MG63 (cell line): Measurements from ENCODE around the gene FCGR3A. TPM values are rescaled to one million over a fixed set of nuclear protein-coding genes. Genes with fewer than 3 reads are reported as not detected.
"Not testable (repeated sequence)": the region's sequence is repeated elsewhere in the genome, so short reads cannot be mapped to it uniquely, and the experiment has no call there.

Experiments used
- DNase-seq: peaks from one replicate; pipeline ENCODE4 v3.0.0-alpha.2; 2020
- H3K27me3 ChIP-seq: fragments of 250-450 bp; sonication (Bioruptor Pico); 2 replicates; pipeline ENCODE4 v1.5.1; 2020; ENCODE audit warnings: mild to moderate bottlenecking, moderate library complexity
- H3K36me3 ChIP-seq: fragments of 250-450 bp; sonication (Bioruptor Pico); 2 replicates; pipeline ENCODE4 v1.5.1; 2020; ENCODE audit warnings: mild to moderate bottlenecking, moderate library complexity
- H3K4me3 ChIP-seq: fragments of 250-450 bp; sonication (Bioruptor Pico); 2 replicates; pipeline ENCODE4 v1.5.1; 2020; ENCODE audit warnings: mild to moderate bottlenecking, moderate library complexity
- H3K9me3 ChIP-seq: fragments of 250-450 bp; sonication (Bioruptor Pico); 2 replicates; pipeline ENCODE4 v1.5.1; 2020; ENCODE audit warnings: mild to moderate bottlenecking, moderate library complexity
- total RNA-seq: library from RNA; depleted of rRNA; stranded (reverse); fragments of >200 nt; shearing (Covaris generic); gene quantifications from 2 replicates; pipeline ENCODE4 v1.2.3, GENCODE V29; 2014; ENCODE audit warnings: low replicate concordance; rRNA removed

FCGR3A gene
- total RNA-seq: not detected in 2 replicates

DNA sequence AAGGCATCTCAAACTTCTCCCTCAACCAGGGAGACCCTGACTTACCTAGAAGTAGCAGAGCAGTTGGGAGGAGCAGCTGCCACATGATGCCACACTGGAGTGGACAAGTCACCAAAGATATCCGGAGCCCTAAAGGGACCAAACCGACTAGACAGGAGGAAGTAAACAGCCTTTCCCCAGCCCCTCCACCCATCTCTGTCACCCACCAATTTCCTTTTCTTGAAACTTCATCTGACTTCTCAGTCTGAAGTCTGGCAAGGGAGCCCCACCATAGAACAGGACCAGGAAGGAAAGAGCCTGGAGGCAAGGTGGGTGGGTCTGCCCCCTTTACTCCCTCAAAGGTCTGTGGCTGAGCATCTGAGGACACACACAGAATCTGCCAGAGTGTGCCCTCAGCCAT lies at the start of gene FCGR3A:
FCGR3A (minus strand) TSS at position 167 of the 400 bp plus-strand sequence; CDS start at position 85, 82 bp downstream.
- Histone ChIP-seq H3K4me3 (no peak within 1 kb of the TSS), H3K9me3 (no peaks in the 10 kb centered on the region), H3K27me3 (no peaks in the 10 kb centered on the region), H3K36me3 (no peaks in the 10 kb centered on the region)
- DNase-seq: no peak

DNA sequence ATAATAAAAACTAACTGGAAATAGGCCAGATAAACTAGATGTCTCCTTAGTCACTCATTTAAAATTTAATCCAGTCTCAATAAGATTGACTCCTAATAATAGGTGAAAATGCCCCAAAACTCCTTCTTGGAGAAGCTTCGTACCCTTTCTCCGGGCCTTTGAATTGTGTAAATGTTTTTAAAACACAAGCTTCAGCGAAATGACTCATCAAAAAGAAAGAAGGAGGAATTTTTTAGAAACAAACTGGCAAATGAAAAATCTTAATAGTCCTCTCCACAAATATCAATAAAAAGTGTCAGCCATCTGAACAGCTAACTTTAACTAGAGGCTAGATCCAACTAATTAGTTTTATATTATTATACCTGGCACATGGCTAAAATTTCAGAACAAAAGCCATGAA lies 47.5 kb upstream of the FCGR3A start:
- H3K4me3 ChIP-seq, H3K9me3 ChIP-seq, DNase-seq, H3K27me3 ChIP-seq, H3K36me3 ChIP-seq: not testable (repeated sequence)

DNA sequence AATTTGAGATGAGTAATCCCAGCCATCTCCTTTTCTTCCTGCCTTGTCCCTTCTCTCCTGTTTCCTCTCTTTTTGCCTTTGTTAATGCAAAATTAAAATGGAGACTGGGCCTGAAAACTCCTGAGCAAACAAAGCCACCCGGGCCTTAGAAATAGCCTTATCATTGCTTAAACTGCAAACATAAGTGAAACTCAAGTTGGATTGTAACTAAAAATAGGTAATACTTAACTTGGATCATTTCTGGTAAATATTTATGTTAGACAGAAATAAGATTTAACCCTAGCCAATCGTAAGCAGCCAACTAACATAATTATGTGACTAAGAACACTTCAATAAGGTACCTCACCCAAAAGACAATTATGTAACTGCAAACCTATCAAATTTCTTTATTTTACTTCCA lies 46.0 kb upstream of the FCGR3A start:
- not testable (repeated sequence) for H3K9me3 ChIP-seq, H3K27me3 ChIP-seq, H3K4me3 ChIP-seq, H3K36me3 ChIP-seq, DNase-seq

DNA sequence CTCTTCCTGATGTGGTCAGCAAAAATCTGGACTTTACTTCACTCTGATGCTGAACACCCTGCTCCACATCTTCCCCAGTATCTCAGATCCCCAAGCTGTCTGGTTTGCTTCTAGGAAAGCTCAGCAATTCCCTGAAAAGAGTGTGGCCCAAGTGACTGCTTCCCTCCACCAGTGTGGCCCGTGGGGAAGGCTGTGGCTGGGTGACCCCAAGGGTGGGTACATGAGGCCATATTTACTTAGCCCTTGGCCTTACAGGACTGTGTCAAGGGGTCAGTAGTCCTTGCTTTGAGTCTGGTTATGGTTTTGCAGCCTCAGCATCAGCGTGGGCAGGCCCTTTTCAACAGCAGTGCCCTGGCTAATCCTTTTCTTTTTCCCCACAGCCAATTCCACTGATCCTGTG lies 45.6 kb upstream of the FCGR3A start:
- H3K9me3 ChIP-seq, H3K27me3 ChIP-seq, H3K4me3 ChIP-seq, H3K36me3 ChIP-seq: not testable (repeated sequence)
- peak; percentile 2 for DNase-seq

DNA sequence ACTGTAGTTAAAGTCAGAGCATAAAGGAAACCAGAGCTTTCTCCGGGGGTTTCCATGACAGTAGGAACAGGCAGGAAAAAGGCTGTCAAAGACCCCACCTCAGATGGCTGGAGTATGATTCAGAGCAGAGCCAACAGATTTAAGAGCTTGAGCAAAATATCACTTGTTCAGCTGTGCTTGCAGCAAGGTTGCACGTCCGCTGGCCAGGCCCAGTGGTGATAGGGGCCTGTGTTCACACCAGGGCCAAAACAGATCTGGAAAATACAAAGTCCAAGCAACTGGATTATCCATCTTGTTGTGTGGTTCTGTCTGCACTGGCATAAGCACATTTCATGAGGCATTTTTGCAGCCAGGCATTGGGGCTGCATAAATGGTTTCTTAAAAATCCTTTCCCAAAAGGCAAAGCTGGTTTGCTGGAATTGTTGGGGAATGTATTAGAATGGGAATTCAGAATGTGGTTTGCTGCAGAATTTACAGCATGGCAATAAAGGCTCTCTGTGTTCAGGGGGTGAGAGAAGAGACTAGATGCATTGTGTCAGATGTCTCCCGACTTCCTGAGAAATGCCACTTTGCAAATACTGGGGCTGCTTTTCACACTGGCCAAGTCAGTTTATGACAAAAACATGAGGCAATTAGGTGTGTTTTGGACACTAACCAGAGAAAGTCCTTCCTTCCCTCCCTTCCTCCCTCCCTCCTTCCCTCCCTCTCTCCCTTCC lies 44.8 kb upstream of the FCGR3A start:
- not testable (repeated sequence) for H3K36me3 ChIP-seq, DNase-seq, H3K9me3 ChIP-seq, H3K27me3 ChIP-seq, H3K4me3 ChIP-seq

GRCh38 chr1:161593092-161593755 lies 43.6 kb upstream of the FCGR3A start:
- H3K9me3 ChIP-seq: not testable (repeated sequence)

GRCh38 chr1:161592586-161592985 lies 43.0 kb upstream of the FCGR3A start:
- not testable (repeated sequence) for H3K36me3 ChIP-seq, H3K9me3 ChIP-seq, DNase-seq, H3K27me3 ChIP-seq, H3K4me3 ChIP-seq

More at GRCh38 chr1:161593092-161593755, 43.6 kb upstream of the FCGR3A start:
- not testable (repeated sequence) for DNase-seq, H3K4me3 ChIP-seq, H3K27me3 ChIP-seq, H3K36me3 ChIP-seq

DNA sequence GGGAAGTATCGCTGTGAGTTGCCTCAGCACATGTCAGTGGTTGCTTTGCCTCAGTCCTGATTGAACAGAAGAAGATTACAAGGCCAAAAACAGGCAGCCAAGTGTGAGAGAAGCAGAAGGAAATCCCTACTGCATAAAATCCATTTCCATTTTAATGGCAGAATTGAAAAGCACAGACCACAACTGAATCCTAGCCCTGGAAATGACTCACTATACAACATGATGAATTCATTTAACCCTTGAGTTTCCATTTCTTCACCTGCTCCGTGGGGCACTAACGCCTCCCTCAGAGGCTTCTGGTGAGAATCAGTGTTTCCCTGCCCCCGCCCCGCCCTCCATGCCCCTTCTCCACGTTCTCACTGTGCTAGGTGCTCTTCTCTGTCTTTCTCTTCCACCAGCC lies 40.3 kb upstream of the FCGR3A start:
- H3K4me3 ChIP-seq, H3K36me3 ChIP-seq, DNase-seq, H3K27me3 ChIP-seq, H3K9me3 ChIP-seq: not testable (repeated sequence)

- not testable (repeated sequence) for H3K27me3 ChIP-seq, H3K9me3 ChIP-seq, DNase-seq, H3K4me3 ChIP-seq, H3K36me3 ChIP-seq
Observed at GRCh38 chr1:161589365-161589764, 39.7 kb upstream of the FCGR3A start.

GRCh38 chr1:161588596-161588995 lies 39.0 kb upstream of the FCGR3A start:
- H3K9me3 ChIP-seq, H3K36me3 ChIP-seq, DNase-seq, H3K27me3 ChIP-seq, H3K4me3 ChIP-seq: not testable (repeated sequence)

GRCh38 chr1:161582882-161583281 lies 33.3 kb upstream of the FCGR3A start:
- not testable (repeated sequence) for H3K4me3 ChIP-seq, H3K9me3 ChIP-seq, H3K36me3 ChIP-seq, H3K27me3 ChIP-seq, DNase-seq

- not testable (repeated sequence) for DNase-seq, H3K27me3 ChIP-seq, H3K4me3 ChIP-seq, H3K9me3 ChIP-seq, H3K36me3 ChIP-seq
Observed at GRCh38 chr1:161580879-161581537, 31.4 kb upstream of the FCGR3A start.

- not testable (repeated sequence) for H3K36me3 ChIP-seq, H3K4me3 ChIP-seq, H3K9me3 ChIP-seq, H3K27me3 ChIP-seq, DNase-seq
Observed at GRCh38 chr1:161579856-161580507, 30.4 kb upstream of the FCGR3A start.

- not testable (repeated sequence) for H3K4me3 ChIP-seq, DNase-seq, H3K9me3 ChIP-seq, H3K36me3 ChIP-seq, H3K27me3 ChIP-seq
Observed at GRCh38 chr1:161576676-161577075, 27.1 kb upstream of the FCGR3A start.

GRCh38 chr1:161571703-161572102 lies 22.1 kb upstream of the FCGR3A start:
- H3K36me3 ChIP-seq, H3K4me3 ChIP-seq, H3K9me3 ChIP-seq, H3K27me3 ChIP-seq, DNase-seq: not testable (repeated sequence)

DNA sequence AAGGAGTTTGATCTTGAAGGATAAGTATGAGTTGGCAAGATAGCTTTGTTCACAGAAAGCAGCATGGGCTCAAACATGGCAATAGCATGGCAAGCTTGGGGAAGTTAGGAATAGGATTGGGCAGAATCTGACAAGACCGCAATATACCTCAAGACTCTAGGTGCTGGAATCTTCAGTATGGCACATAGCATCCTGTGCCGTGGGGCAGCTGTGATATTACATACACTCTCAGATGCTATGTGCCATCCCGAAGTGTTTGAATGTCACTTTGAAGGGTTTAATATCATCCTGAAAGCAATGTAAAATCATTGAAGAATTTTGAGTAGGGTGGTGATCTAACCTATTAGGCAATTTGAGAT lies 17.0 kb upstream of the FCGR3A start:
- H3K36me3 ChIP-seq, H3K9me3 ChIP-seq, H3K4me3 ChIP-seq, DNase-seq, H3K27me3 ChIP-seq: not testable (repeated sequence)

- not testable (repeated sequence) for H3K4me3 ChIP-seq, H3K9me3 ChIP-seq, H3K27me3 ChIP-seq, DNase-seq, H3K36me3 ChIP-seq
Observed at GRCh38 chr1:161563522-161563921, 13.9 kb upstream of the FCGR3A start.
